Mesenteric fat pad (tissue), 1 donor: ENCODE data around the gene BNC2. TPM values are rescaled to one million over a fixed set of nuclear protein-coding genes. Genes with fewer than 3 reads are reported as not detected.

Experiments
- DNase-seq: peaks from one replicate; pipeline ENCODE4 v3.0.0-alpha.2; 2020; ENCODE audit warnings: low spot score
- total RNA-seq: library from RNA; stranded (reverse); fragmentation: NEBNext Ultra II Directional; extraction: Animal tissue kit (Norgen Biotek cat#: 25700); gene quantifications from one replicate; pipeline ENCODE4 v1.2.1, GENCODE V29; 2021
- donor health status: DM: yes; HTN: yes; CAD: no.

BNC2 gene
- total RNA-seq, 1 donor from 2014 or later = 27.5 TPM

GRCh38 chr9:16421532-16421931 is 448.9 kb downstream of the BNC2 start:
- no peak for DNase-seq

GRCh38 chr9:16419124-16419523 is 451.3 kb downstream of the BNC2 start:
- no peak for DNase-seq

GRCh38 chr9:16418721-16419120 is 451.7 kb downstream of the BNC2 start:
- no peak for DNase-seq

GRCh38 chr9:16417749-16418148 is 452.7 kb downstream of the BNC2 start:
- no peak for DNase-seq

- no peak for DNase-seq
These were observed 453.3 kb downstream of the BNC2 start for GRCh38 chr9:16417161-16417560.

GRCh38 chr9:16414451-16414850 is 456.0 kb downstream of the BNC2 start:
- DNase-seq = no peak

GRCh38 chr9:16413509-16414016 is 456.9 kb downstream of the BNC2 start:
- DNase-seq = no peak

- DNase-seq = no peak
These were observed 457.7 kb downstream of the BNC2 start for GRCh38 chr9:16412740-16413139.

- no peak for DNase-seq
These were observed 459.2 kb downstream of the BNC2 start for GRCh38 chr9:16411311-16411710.

GRCh38 chr9:16410601-16411280 is 459.7 kb downstream of the BNC2 start:
- DNase-seq = no peak

- DNase-seq = no peak
These were observed 462.9 kb downstream of the BNC2 start for GRCh38 chr9:16407617-16408016.

GRCh38 chr9:16406526-16407225 is 463.8 kb downstream of the BNC2 start:
- no peak for DNase-seq

GRCh38 chr9:16405421-16405820 is 465.0 kb downstream of the BNC2 start:
- DNase-seq = no peak

- DNase-seq = no peak
These were observed 468.8 kb downstream of the BNC2 start for GRCh38 chr9:16401701-16402100.

- DNase-seq = no peak
These were observed 471.8 kb downstream of the BNC2 start for GRCh38 chr9:16398691-16399090.

GRCh38 chr9:16396389-16396788 is 474.1 kb downstream of the BNC2 start:
- DNase-seq = no peak

- no peak for DNase-seq
These were observed 479.1 kb downstream of the BNC2 start for GRCh38 chr9:16391369-16391768.

- no peak for DNase-seq
These were observed 483.1 kb downstream of the BNC2 start for GRCh38 chr9:16387382-16387781.

GRCh38 chr9:16386827-16387077 is 483.7 kb downstream of the BNC2 start:
- no peak for DNase-seq

- no peak for DNase-seq
These were observed 484.3 kb downstream of the BNC2 start for GRCh38 chr9:16386007-16386826.

- DNase-seq = no peak
These were observed 484.9 kb downstream of the BNC2 start for GRCh38 chr9:16385590-16385989.

GRCh38 chr9:16384993-16385392 is 485.5 kb downstream of the BNC2 start:
- DNase-seq = no peak
